ENCODE data around the gene SLC8A1. TPM values are rescaled to one million over a fixed set of nuclear protein-coding genes. Genes with fewer than 3 reads are reported as not detected.

The SLC8A1 gene
- total and polyA plus RNA-seq, 2 of the 13 experiments (the other 11 are each of a cell fraction or from before 2014, with no cell fraction given), result not detected

DNA sequence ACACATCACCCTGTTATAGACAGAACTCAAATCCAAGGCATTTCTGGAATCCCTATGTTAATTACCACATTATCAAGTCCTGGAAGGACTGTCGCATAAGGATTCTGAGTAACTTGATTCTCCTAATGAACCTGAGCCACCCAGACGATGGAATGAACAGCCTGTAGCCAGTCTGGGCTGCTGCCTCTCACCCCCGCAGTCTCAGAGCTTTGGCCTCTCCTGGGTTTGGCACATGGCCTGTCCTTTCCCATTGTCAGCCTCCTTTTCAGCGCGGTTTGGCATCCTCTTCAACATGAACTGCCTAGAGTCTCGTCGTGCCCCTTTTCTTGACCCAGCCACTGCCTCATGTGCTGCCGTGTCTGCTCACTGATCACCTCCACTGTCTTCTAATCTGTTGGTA lies 147.6 kb downstream of the SLC8A1 start:
- no TSS peak for BruUV-seq (replicated peaks)

DNA sequence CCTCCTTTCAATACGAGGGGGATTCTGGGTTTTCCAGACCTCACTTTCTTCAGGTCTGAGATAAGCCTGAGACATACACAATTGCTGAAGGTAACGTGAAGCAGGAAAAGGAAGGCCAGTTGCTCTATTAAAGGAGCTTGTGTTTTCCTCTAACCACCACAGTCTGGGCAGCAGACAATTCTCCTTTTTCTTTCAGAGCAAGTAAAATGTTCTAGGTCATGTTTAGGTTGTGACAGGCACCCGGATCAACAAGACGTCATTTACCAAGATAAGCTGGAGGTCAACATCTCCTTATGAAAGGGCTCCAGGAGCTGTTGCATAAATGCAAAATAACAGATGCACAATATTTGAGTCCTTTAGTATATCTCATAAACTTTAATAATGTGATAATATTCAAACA lies 148.1 kb downstream of the SLC8A1 start:
- no peak for DNase-seq (ENCODE audit: low spot score)
- in situ Hi-C loops (cut with HindIII; ENCODE audit: extremely low pct_ligation_motif_present, low pct_unique_long_range_greater_than_20kb), result no loop called here
- BruUV-seq (replicated peaks), result no TSS peak

More for the DNA sequence above, 147.6 kb downstream of the SLC8A1 start:
- Histone ChIP-seq H3K9me3 (ENCODE audit: low read length) (no peaks in the 10 kb centered on the region), H3K27me3 (ENCODE audit: control insufficient read depth in 1 of 2, insufficient read depth in 2 of 2, low read length in 2 of 2) (no peaks in the 10 kb centered on the region), H3K79me2 (ENCODE audit: insufficient read depth, low read length) (no peaks in the 10 kb centered on the region), H3K9ac (ENCODE audit: insufficient read depth, low read depth, low read length) (no peak overlapping the region), H4K20me1 (ENCODE audit: insufficient read depth, low read length) (no peaks in the 10 kb centered on the region), H3K4me1 (ENCODE audit: insufficient read depth, low read length) (no peaks in the 10 kb centered on the region), H3K4me3 (replicated peaks in 1 of 3; ENCODE audit: insufficient read depth in 1 of 3, low read depth in 2 of 3, low read length in 3 of 3) (no peak overlapping the region), H3K4me2 (ENCODE audit: low read depth, low read length) (no peak overlapping the region), H3K27ac (ENCODE audit: extremely low read length, insufficient read depth, low read length) (no peak overlapping the region), H2AFZ (ENCODE audit: low read length) (no peak overlapping the region), H3K36me3 (replicated peaks in 1 of 2; ENCODE audit: control insufficient read depth in 1 of 2, insufficient read depth in 2 of 2, low read length in 2 of 2) (no peaks in the 10 kb centered on the region)
- ATAC-seq, result no peak
- DNase-seq (ENCODE audit: low spot score), result no peak
- TF ChIP-seq RBAK (CRISPR knock-in tag; IDR thresholded peaks at IDR 0.05), result no peak
- no peak for TF ChIP-seq SOX6 (IDR thresholded peaks at IDR 0.05)
- TF ChIP-seq SOX6 (CRISPR knock-in tag; IDR thresholded peaks at IDR 0.05), result no peak
- no peak for TF ChIP-seq RNF2 (conservative IDR thresholded peaks at IDR 0.05; ENCODE audit: low read depth)
- no peak for TF ChIP-seq ZNF33B (CRISPR knock-in tag; IDR thresholded peaks at IDR 0.05)
- TF ChIP-seq ZSCAN22 (CRISPR knock-in tag; IDR thresholded peaks at IDR 0.05), result no peak
- TF ChIP-seq, protein P1, sequence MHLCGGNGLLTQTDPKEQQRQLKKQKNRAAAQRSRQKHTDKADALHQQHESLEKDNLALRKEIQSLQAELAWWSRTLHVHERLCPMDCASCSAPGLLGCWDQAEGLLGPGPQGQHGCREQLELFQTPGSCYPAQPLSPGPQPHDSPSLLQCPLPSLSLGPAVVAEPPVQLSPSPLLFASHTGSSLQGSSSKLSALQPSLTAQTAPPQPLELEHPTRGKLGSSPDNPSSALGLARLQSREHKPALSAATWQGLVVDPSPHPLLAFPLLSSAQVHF (CRISPR knock-in tag; IDR thresholded peaks at IDR 0.05), result no peak
- TF ChIP-seq, protein P2, sequence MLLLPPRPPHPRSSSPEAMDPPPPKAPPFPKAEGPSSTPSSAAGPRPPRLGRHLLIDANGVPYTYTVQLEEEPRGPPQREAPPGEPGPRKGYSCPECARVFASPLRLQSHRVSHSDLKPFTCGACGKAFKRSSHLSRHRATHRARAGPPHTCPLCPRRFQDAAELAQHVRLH (CRISPR knock-in tag; IDR thresholded peaks at IDR 0.05; ENCODE audit: borderline replicate concordance, low read depth), result no peak
- CTCF ChIA-PET (ENCODE audit: low intra/inter-chr PET ratio, low total read pairs), result no interaction called here
- 16% methylated on average over 8 of the region's 8 CpGs for WGBS (ENCODE audit: low lambda C conversion rate)
- POLR2A ChIA-PET, result no interaction called here
- no peak for FAIRE-seq
- in situ Hi-C loops (cut with HindIII; ENCODE audit: extremely low pct_ligation_motif_present, low pct_unique_long_range_greater_than_20kb), result no loop called here
- intact Hi-C loops (cut with micrococcal nuclease; ENCODE audit: unreplicated experiment), result no loop called here

More for the DNA sequence above, 148.1 kb downstream of the SLC8A1 start:
- Histone ChIP-seq H3K27ac (ENCODE audit: extremely low read length, insufficient read depth, low read length) (no peak overlapping the region), H3K4me3 (replicated peaks in 1 of 3; ENCODE audit: insufficient read depth in 1 of 3, low read depth in 2 of 3, low read length in 3 of 3) (no peak overlapping the region), H3K36me3 (replicated peaks in 1 of 2; ENCODE audit: control insufficient read depth in 1 of 2, insufficient read depth in 2 of 2, low read length in 2 of 2) (no peaks in the 10 kb centered on the region), H3K9ac (ENCODE audit: insufficient read depth, low read depth, low read length) (no peak overlapping the region), H3K79me2 (ENCODE audit: insufficient read depth, low read length) (no peaks in the 10 kb centered on the region), H2AFZ (ENCODE audit: low read length) (no peak overlapping the region), H3K27me3 (ENCODE audit: control insufficient read depth in 1 of 2, insufficient read depth in 2 of 2, low read length in 2 of 2) (no peaks in the 10 kb centered on the region), H3K9me3 (ENCODE audit: low read length) (no peaks in the 10 kb centered on the region), H4K20me1 (ENCODE audit: insufficient read depth, low read length) (no peaks in the 10 kb centered on the region), H3K4me2 (ENCODE audit: low read depth, low read length) (no peak overlapping the region), H3K4me1 (ENCODE audit: insufficient read depth, low read length) (no peaks in the 10 kb centered on the region)
- WGBS (ENCODE audit: low lambda C conversion rate), result 8% methylated on average over 4 of the region's 4 CpGs
- FAIRE-seq (no peak), ATAC-seq (no peak)
- intact Hi-C loops (cut with micrococcal nuclease; ENCODE audit: unreplicated experiment), result no loop called here
- ChIA-PET CTCF (ENCODE audit: low intra/inter-chr PET ratio, low total read pairs) (no interaction called here), POLR2A (no interaction called here)
- TF ChIP-seq HOXD1 (CRISPR knock-in tag; IDR thresholded peaks at IDR 0.05), result no peak
- no peak for TF ChIP-seq HMG20B (CRISPR knock-in tag; conservative IDR thresholded peaks at IDR 0.05)
- TF ChIP-seq ZNF44 (CRISPR knock-in tag; IDR thresholded peaks at IDR 0.05), result no peak
- TF ChIP-seq, protein P3, sequence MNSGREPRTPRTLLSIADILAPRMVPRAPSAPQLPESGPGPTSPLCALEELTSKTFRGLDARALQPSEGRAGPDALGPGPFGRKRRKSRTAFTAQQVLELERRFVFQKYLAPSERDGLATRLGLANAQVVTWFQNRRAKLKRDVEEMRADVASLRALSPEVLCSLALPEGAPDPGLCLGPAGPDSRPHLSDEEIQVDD (CRISPR knock-in tag; IDR thresholded peaks at IDR 0.05; ENCODE audit: borderline replicate concordance), result no peak
